ENCODE results near the gene PRCD.

DNA sequence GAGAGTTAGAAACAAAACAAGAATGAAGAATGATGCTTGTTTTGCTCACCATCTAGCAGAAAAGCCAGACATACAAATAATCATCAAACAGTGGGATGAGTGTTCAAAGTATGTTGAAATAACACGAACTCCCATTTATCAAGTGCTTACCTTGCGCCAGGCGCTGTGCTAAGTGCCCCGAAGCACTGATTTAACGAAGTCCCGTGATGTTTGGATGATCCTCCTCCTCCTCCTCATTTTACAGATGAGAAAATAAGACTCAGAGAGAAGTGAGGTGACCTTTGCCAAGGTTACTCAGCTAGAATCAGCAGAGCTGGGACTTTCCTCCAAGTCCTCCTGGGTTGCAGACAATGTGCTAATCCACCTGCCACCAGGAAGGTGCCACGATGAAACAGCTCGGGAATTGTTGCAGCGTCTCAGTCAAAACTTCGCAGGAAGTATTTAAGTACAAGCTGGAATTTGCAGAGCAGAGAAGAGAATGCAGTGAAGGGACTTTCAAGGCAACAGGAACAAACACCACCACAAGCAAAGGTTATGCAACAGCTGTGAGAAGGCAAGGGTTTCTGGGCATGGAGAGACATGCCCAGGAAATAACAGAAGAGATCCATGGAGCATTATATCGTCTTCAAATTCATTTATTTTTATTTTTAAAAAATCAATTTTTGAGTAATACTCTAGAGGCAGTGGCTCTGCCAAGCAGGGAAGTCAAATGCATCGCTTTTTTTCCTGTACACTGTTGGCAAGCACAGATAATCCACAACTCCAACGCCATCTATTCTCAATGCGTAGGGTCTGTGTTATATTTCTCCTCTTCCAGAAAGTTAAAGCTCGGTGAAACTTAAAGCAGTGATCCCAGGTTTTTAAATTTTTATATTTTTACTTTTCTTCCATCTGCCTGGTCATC, 11.1 kb downstream of the PRCD start:
- TF ChIP-seq, protein P1, sequence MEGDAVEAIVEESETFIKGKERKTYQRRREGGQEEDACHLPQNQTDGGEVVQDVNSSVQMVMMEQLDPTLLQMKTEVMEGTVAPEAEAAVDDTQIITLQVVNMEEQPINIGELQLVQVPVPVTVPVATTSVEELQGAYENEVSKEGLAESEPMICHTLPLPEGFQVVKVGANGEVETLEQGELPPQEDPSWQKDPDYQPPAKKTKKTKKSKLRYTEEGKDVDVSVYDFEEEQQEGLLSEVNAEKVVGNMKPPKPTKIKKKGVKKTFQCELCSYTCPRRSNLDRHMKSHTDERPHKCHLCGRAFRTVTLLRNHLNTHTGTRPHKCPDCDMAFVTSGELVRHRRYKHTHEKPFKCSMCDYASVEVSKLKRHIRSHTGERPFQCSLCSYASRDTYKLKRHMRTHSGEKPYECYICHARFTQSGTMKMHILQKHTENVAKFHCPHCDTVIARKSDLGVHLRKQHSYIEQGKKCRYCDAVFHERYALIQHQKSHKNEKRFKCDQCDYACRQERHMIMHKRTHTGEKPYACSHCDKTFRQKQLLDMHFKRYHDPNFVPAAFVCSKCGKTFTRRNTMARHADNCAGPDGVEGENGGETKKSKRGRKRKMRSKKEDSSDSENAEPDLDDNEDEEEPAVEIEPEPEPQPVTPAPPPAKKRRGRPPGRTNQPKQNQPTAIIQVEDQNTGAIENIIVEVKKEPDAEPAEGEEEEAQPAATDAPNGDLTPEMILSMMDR (IDR thresholded peaks at IDR 0.05) = no peak
- peak in 1 of 3 donors; percentile 13 for TF ChIP-seq POLR2A (IDR thresholded peaks at IDR 0.05)
